HCT116 (cell line): Measurements from ENCODE around the gene SLC16A12. TPM values are rescaled to one million over a fixed set of nuclear protein-coding genes. Genes with fewer than 3 reads are reported as not detected.
A peak's percentile ranks its signal among the peaks of the same experiment; 100 is the strongest.
"Not testable (repeated sequence)": the region's sequence is repeated elsewhere in the genome, so short reads cannot be mapped to it uniquely, and the experiment has no call there.

Experiments used
- ATAC-seq: fragments of 200-7000 bp; cut with Tn5 transposase; 2 replicates; pipeline ENCODE4 v1.9.1; 2020; ENCODE audit warnings: mild to moderate bottlenecking, moderate library complexity
- BruUV-seq: library from RNA; stranded (reverse); fragments of 400-500 nt; replicated peaks from 2 replicates; lab custom pipeline; 2021; lab: Mats Ljungman, UMichigan
- CTCF ChIA-PET: fragments of 300-600 bp; sonication (Branson Sonifier 250); formaldehyde crosslinking; loops from one replicate; lab custom pipeline; 2021; ENCODE audit warnings: antibody characterized with exemption; lab: Charles Lee
- POLR2A ChIA-PET: fragments of 300-600, 350-600 bp; sonication (Branson Sonifier 250); formaldehyde crosslinking; loops from one replicate; lab custom pipeline; 2021; ENCODE audit warnings: antibody characterized with exemption; lab: Charles Lee
- RAD21 ChIA-PET, 2 experiments: fragments of 300-600 bp; sonication (Branson Sonifier 250); formaldehyde crosslinking; loops; one replicate each; lab custom pipeline; 2023; ENCODE audit warnings: low total read pairs in 2 of 2; ENCODE audit not compliant: uncharacterized antibody in 2 of 2, unreplicated experiment in 2 of 2, low non-redundant PET in 1 of 2; lab: Charles Lee
- DNase-seq: peaks from one replicate; pipeline ENCODE4 v3.0.0-alpha.2; 2010; ENCODE audit warnings: low read depth, low spot score
- H2AFZ ChIP-seq: fragments of 200-600 bp; shearing (Covaris generic), sonication (generic); 2 replicates; pipeline ENCODE4 v1.6.1; 2017; ENCODE audit warnings: low read depth, mixed run types, mixed read lengths, antibody characterized with exemption, low read length; ENCODE audit not compliant: poor library complexity, severe bottlenecking
- H3K27ac ChIP-seq: 2 replicates; pipeline ENCODE4 v1.5.1; 2012; ENCODE audit warnings: low read depth, low read length
- H3K27me3 ChIP-seq: fragments of 200-600 bp; sonication (generic); 2 replicates; pipeline ENCODE4 v1.6.1; 2016; ENCODE audit warnings: mixed run types, low read length, mixed read lengths; ENCODE audit not compliant: insufficient read depth
- H3K36me3 ChIP-seq, 2 experiments: fragments of 200-500 bp in 1 of 2; fragments of 200-600 bp in 1 of 2; sonication (Bioruptor generic) in 1 of 2; sonication (generic) in 1 of 2; 2 replicates each; pipeline versions ENCODE4 v1.5.1 to v1.6.1; 2014 to 2016; ENCODE audit warnings: low read length in 2 of 2, inconsistent platforms in 1 of 2, mixed read lengths in 1 of 2, mixed run types in 1 of 2; ENCODE audit not compliant: insufficient read depth in 2 of 2, control insufficient read depth in 1 of 2
- H3K4me1 ChIP-seq, 2 experiments: fragments of 200-600 bp in 1 of 2; sonication (generic) in 1 of 2; 2 replicates each; pipeline versions ENCODE4 v1.5.1 to v1.6.1; 2012 to 2017; ENCODE audit warnings: low read length in 2 of 2, inconsistent platforms in 1 of 2, mild to moderate bottlenecking in 1 of 2, mixed read lengths in 1 of 2, mixed run types in 1 of 2, moderate library complexity in 1 of 2; ENCODE audit not compliant: insufficient read depth in 2 of 2, control insufficient read depth in 1 of 2
- H3K4me2 ChIP-seq: fragments of 200-600 bp; sonication (generic); 2 replicates; pipeline ENCODE4 v1.6.1; 2017; ENCODE audit warnings: mixed run types, low read length, mixed read lengths
- H3K4me3 ChIP-seq, 2 experiments: fragments of 200-600 bp in 1 of 2; sonication (generic) in 1 of 2; replicated peaks in 1 of 2; 2 replicates each; pipeline ENCODE4 v1.5.1; 2011 to 2016; ENCODE audit warnings: low read length in 2 of 2, control low read depth in 1 of 2, low read depth in 1 of 2, mild to moderate bottlenecking in 1 of 2, mixed read lengths in 1 of 2, mixed run types in 1 of 2
- H3K79me2 ChIP-seq: fragments of 200-600 bp; sonication (generic); 2 replicates; pipeline ENCODE4 v1.6.1; 2017; ENCODE audit warnings: mild to moderate bottlenecking, mixed run types, low read length, moderate library complexity, mixed read lengths; ENCODE audit not compliant: insufficient read depth
- H3K9ac ChIP-seq: fragments of 200-600 bp; sonication (generic); 2 replicates; pipeline ENCODE4 v1.6.1; 2016; ENCODE audit warnings: low read length, mixed read lengths
- H3K9me2 ChIP-seq: fragments of 200-600 bp; sonication (generic), shearing (Covaris generic); 2 replicates; pipeline ENCODE4 v1.6.1; 2017; ENCODE audit warnings: mixed run types, mild to moderate bottlenecking, moderate library complexity; ENCODE audit not compliant: insufficient read depth
- H3K9me3 ChIP-seq, 2 experiments: fragments of 200-500 bp in 1 of 2; fragments of 200-600 bp in 1 of 2; sonication (Bioruptor generic) in 1 of 2; sonication (generic) in 1 of 2; 2 replicates each; pipeline ENCODE4 v1.6.1; 2014 to 2017; ENCODE audit warnings: low read length in 2 of 2, mixed read lengths in 2 of 2, inconsistent platforms in 1 of 2, low read depth in 1 of 2, mild to moderate bottlenecking in 1 of 2, mixed run types in 1 of 2, moderate library complexity in 1 of 2; ENCODE audit not compliant: control insufficient read depth in 1 of 2, insufficient read depth in 1 of 2
- H4K20me1 ChIP-seq: fragments of 200-600 bp; sonication (generic), shearing (Covaris generic); 2 replicates; pipeline ENCODE4 v1.6.1; 2017; ENCODE audit warnings: mixed run types, mild to moderate bottlenecking, moderate library complexity; ENCODE audit not compliant: insufficient read depth
- CBX3 ChIP-seq: IDR thresholded peaks from 2 replicates; pipeline ENCODE4 v1.6.1; 2012; ENCODE audit warnings: low read depth
- CTCF ChIP-seq, 3 experiments: fragments of 200-600 bp in 1 of 3; sonication (generic) in 1 of 3; IDR thresholded peaks in 2 of 3; conservative IDR thresholded peaks in 1 of 3; 2 replicates each; pipeline ENCODE4 v1.5.1; 2012 to 2017; ENCODE audit warnings: low read depth in 2 of 3, low read length in 2 of 3, antibody characterized with exemption in 1 of 3, borderline replicate concordance in 1 of 3, control low read depth in 1 of 3, mild to moderate bottlenecking in 1 of 3, mixed read lengths in 1 of 3, mixed run types in 1 of 3, moderate library complexity in 1 of 3; ENCODE audit not compliant: insufficient read depth in 1 of 3
- POLR2A ChIP-seq: IDR thresholded peaks from 2 replicates; pipeline ENCODE4 v1.7.0; 2011; ENCODE audit warnings: borderline replicate concordance; ENCODE audit not compliant: insufficient read depth, insufficient read length; ENCODE audit errors: extremely low read depth
- SIN3A ChIP-seq: IDR thresholded peaks from 2 replicates; pipeline ENCODE4 v1.6.1; 2012; ENCODE audit warnings: low read depth
- SP1 ChIP-seq: IDR thresholded peaks from 2 replicates; pipeline ENCODE4 v1.6.1; 2012; ENCODE audit warnings: low read depth
- intact Hi-C: fragments of 100-400 bp; cut with micrococcal nuclease; formaldehyde crosslinking; loops from 2 replicates; pipeline ENCODE4 v1.10.0; 2022
- total RNA-seq: library from RNA; stranded (reverse); gene quantifications from one replicate; pipeline ENCODE4 v1.2.1, GENCODE V29; 2021; ENCODE audit not compliant: unreplicated experiment

Gene SLC16A12
- total RNA-seq, 1 experiment from 2014 or later = not detected

DNA sequence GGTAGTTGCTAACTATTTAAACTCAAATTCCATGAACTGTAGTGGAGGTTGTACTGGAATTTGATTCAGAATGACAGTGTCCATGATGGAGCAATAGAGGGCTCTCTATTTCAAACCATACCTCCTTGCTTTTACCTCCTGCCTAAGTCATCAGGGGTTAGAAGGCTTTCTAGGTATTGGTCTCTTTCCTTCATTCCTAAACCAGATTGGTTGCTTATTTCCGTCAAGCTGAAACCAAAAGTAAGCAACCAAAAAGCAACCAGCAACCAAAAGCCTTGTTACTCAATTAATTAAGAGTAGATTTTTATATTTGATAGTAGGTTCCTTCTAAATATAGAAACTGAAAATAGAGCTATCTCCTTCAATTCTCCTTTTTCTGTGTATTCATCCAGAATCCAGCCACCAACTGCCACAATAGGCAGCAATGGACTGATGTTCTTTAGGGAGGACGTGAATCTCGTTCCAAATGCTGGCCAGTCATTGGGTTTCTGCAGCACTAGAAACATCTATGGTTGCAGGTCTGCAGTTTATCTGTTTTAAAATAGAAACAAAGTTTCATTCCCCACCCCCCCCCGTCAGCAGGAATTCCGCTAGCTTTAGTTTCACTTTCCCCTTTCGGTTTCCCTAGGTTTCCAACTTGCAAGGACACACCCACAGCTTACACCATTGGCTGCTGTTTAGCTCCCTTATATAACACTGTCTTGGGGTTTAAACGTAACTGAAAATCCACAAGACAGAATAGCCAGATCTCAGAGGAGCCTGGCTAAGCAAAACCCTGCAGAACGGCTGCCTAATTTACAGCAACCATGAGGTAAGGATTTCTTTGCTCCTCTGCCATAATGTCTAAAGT is 143.3 kb downstream of the SLC16A12 start, which contains the start of gene IFIT1:
IFIT1 (plus strand) TSS at position 717 of the 850 bp plus-strand sequence; CDS start at position 807, 90 bp downstream.
- no TSS peak for BruUV-seq
- Histone ChIP-seq H3K4me2 (peak within 1 kb of the TSS; percentile 68), H3K9me2 (no peaks in the 10 kb centered on the region), H3K27me3 (no peaks in the 10 kb centered on the region), H3K27ac (peak within 1 kb of the TSS; percentile 55; the same call in 1 of the 2 replicates), H3K4me3 (peak within 1 kb of the TSS; percentile 54 to 70), H3K4me1 (peaks cover 2 to 11% of the 10 kb centered on the region in 2 experiments; a peak in 3 of 4 replicates), H2AFZ (peak within 1 kb of the TSS; percentile 52)
- RAD21 ChIA-PET = interaction anchor here in 1 of 2 experiments (0.7 kb wide), 1 partner anchor 23 kb away, joined by 3 read pairs; no protein-coding TSS in a partner anchor
- peak; percentile 68 for DNase-seq
- peak; percentile 42 for TF ChIP-seq POLR2A
- peak; percentile 39; the same call in 1 of the 2 replicates for TF ChIP-seq SIN3A
- TF ChIP-seq CTCF (IDR thresholded peaks at IDR 0.05 in 2 of 3, conservative IDR thresholded peaks at IDR 0.05 in 1 of 3; ENCODE audit: borderline replicate concordance in 1 of 3, insufficient read depth in 1 of 3, low read depth in 2 of 3, low read length in 2 of 3) = no peak
- 0 out of 2 replicates have a peak, but pooled peaks have one; percentile 15 for TF ChIP-seq CBX3
- TF ChIP-seq SP1 = peak; percentile 44; the same call in 1 of the 2 replicates
- TF ChIP-seq, all 23 proteins: peak for 4
- POLR2A ChIA-PET = interaction anchor here (0.7 to 1.3 kb wide), 3 partner anchors 22 to 177 kb away, joined by 3 to 7 read pairs (median 5); partner anchors contain the start of genes IFIT5 and LIPA
- H3K79me2 ChIP-seq = no peaks in the 10 kb centered on the region
- H3K9me3 ChIP-seq = no peaks in the 10 kb centered on the region
- peak within 1 kb of the TSS; percentile 15; the same call in 1 of the 2 replicates for H3K9ac ChIP-seq
- intact Hi-C loops = no loop called here
- no peaks in the 10 kb centered on the region for H4K20me1 ChIP-seq
- CTCF ChIA-PET = interaction anchor here (0.6 to 1.5 kb wide), 3 partner anchors 23 to 734 kb away, joined by 3 to 7 read pairs (median 5); no protein-coding TSS in a partner anchor
- ATAC-seq = peak; percentile 95
- no peaks in the 10 kb centered on the region for H3K36me3 ChIP-seq

DNA sequence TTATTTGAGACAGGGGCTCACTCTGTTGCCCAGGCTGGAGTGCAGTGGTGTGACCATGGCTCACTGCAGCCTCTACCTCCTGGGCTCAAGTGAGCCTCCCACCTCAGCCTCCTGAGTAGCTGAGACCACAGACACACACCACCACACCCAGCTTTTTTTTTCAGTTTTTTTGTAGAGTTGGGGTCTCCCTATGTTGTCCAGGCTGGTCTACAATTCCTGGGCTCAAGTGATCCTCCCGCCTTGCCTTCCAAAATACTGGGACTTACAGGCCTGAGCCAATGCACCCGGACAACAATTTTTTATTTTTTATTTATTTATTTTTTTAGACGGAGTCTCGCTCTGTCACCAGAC is 144.2 kb downstream of the SLC16A12 start:
- H4K20me1 ChIP-seq, DNase-seq, RAD21 ChIA-PET, H3K9ac ChIP-seq, POLR2A ChIA-PET, H2AFZ ChIP-seq, H3K36me3 ChIP-seq, H3K27ac ChIP-seq, intact Hi-C loops, ATAC-seq, H3K79me2 ChIP-seq, H3K4me2 ChIP-seq, H3K4me3 ChIP-seq, CTCF ChIA-PET, H3K9me3 ChIP-seq, H3K9me2 ChIP-seq, H3K27me3 ChIP-seq, BruUV-seq: not testable (repeated sequence)
- H3K4me1 ChIP-seq = peaks cover 2 to 11% of the 10 kb centered on the region in 2 experiments; a peak in 3 of 4 replicates
